ENCODE measurements around the gene RARG. TPM values are rescaled to one million over a fixed set of nuclear protein-coding genes. Genes with fewer than 3 reads are reported as not detected.

Gene RARG
- total and polyA plus RNA-seq, 8 donors = 38.2 to 62.5 (median 46.7) TPM

- peaks cover 0 to 12% of the 10 kb centered on the region in 2 donors for H3K27me3 ChIP-seq
- no peaks in the 10 kb centered on the region for H3K36me3 ChIP-seq
- no peak for TF ChIP-seq CTCF (IDR thresholded peaks at IDR 0.05)
- no peaks in the 10 kb centered on the region for H3K9me3 ChIP-seq
- ATAC-seq = no peak
- no peak for DNase-seq
- H3K4me1 ChIP-seq = no peaks in the 10 kb centered on the region
- no peak overlapping the region for H3K27ac ChIP-seq
- intact Hi-C loops (cut with DNase I) = no loop called here
- no peak overlapping the region for H3K4me3 ChIP-seq
Observed at GRCh38 chr12:53245286-53245685, 13.3 kb upstream of the RARG start.

- no peak for TF ChIP-seq CTCF (IDR thresholded peaks at IDR 0.05)
- Histone ChIP-seq H3K4me3 (no peak overlapping the region), H3K36me3 (no peaks in the 10 kb centered on the region), H3K27me3 (peaks cover 0 to 12% of the 10 kb centered on the region in 2 donors), H3K4me1 (no peaks in the 10 kb centered on the region), H3K27ac (no peak overlapping the region), H3K9me3 (no peaks in the 10 kb centered on the region)
- no peak for ATAC-seq
- DNase-seq = no peak
- intact Hi-C loops (cut with DNase I) = no loop called here
Observed at GRCh38 chr12:53244337-53244736, 12.3 kb upstream of the RARG start.

GRCh38 chr12:53241623-53242412 lies 9.8 kb upstream of the RARG start:
- Histone ChIP-seq H3K4me3 (no peak overlapping the region), H3K27ac (no peak overlapping the region), H3K36me3 (no peaks in the 10 kb centered on the region), H3K27me3 (peaks cover 0 to 12% of the 10 kb centered on the region in 2 donors), H3K9me3 (no peaks in the 10 kb centered on the region), H3K4me1 (no peaks in the 10 kb centered on the region)
- DNase-seq (peak in 1 of 4 donors; percentile 49), ATAC-seq (no peak)
- intact Hi-C loops (cut with DNase I) = no loop called here
- TF ChIP-seq CTCF (IDR thresholded peaks at IDR 0.05) = no peak

- no peak overlapping the region for H3K27ac ChIP-seq
- no peak for TF ChIP-seq CTCF (IDR thresholded peaks at IDR 0.05)
- no peak overlapping the region for H3K4me3 ChIP-seq
- no peaks in the 10 kb centered on the region for H3K36me3 ChIP-seq
- H3K4me1 ChIP-seq = no peaks in the 10 kb centered on the region
- H3K9me3 ChIP-seq = no peaks in the 10 kb centered on the region
- peak in 1 of 4 donors; percentile 39 for DNase-seq
- intact Hi-C loops (cut with DNase I) = no loop called here
- no peak for ATAC-seq
- peaks cover 0 to 18% of the 10 kb centered on the region in 2 donors for H3K27me3 ChIP-seq
Observed at GRCh38 chr12:53239643-53240258, 7.7 kb upstream of the RARG start.

GRCh38 chr12:53236443-53237111 lies 4.6 kb upstream of the RARG start:
- no peaks in the 10 kb centered on the region for H3K9me3 ChIP-seq
- TF ChIP-seq CTCF (IDR thresholded peaks at IDR 0.05) = no peak
- H3K27ac ChIP-seq = no peak overlapping the region
- peaks cover 0 to 36% of the 10 kb centered on the region in 2 donors for H3K27me3 ChIP-seq
- intact Hi-C loops (cut with DNase I) = no loop called here
- H3K36me3 ChIP-seq = no peaks in the 10 kb centered on the region
- peaks cover 7 to 23% of the 10 kb centered on the region in 2 donors for H3K4me1 ChIP-seq
- H3K4me3 ChIP-seq = no peak overlapping the region
- peak in 1 of 4 donors; percentile 41 for DNase-seq
- ATAC-seq = no peak

All from left lung (tissue), 10 donors.